ENCODE measurements around the gene GPA33.
A peak's percentile ranks its signal among the peaks of the same experiment; 100 is the strongest.

GRCh38 chr1:167052389-167052788, 37.8 kb downstream of the GPA33 start:
- peak; percentile 20; the same call in 1 of the 2 replicates for TF ChIP-seq CTCF (IDR thresholded peaks at IDR 0.05; ENCODE audit: low read length)
- no peak for TF ChIP-seq EZH2 (IDR thresholded peaks at IDR 0.05; ENCODE audit: borderline replicate concordance, low read length)
